Mesendoderm (in vitro differentiated cells): Measurements from ENCODE around the gene KCNG4.

Experiments used
- DNase-seq: peaks from one replicate; pipeline ENCODE4 v3.0.0; 2013
- H2AK5ac ChIP-seq: 2 replicates; pipeline ENCODE4 v1.6.1; 2013; ENCODE audit warnings: low read length, inconsistent platforms
- H2BK120ac ChIP-seq: 2 replicates; pipeline ENCODE4 v1.6.1; 2013; ENCODE audit warnings: low read depth, mild to moderate bottlenecking, low read length, moderate library complexity, mixed read lengths
- H2BK15ac ChIP-seq: replicated peaks from 2 replicates; pipeline ENCODE4 v1.6.1; 2013; ENCODE audit warnings: low read depth, mild to moderate bottlenecking, moderate library complexity
- H2BK5ac ChIP-seq: 2 replicates; pipeline ENCODE4 v1.6.1; 2013; ENCODE audit warnings: low read length, inconsistent platforms
- H3K18ac ChIP-seq: 2 replicates; pipeline ENCODE4 v1.6.1; 2013; ENCODE audit warnings: mild to moderate bottlenecking, low read length, mixed read lengths
- H3K23ac ChIP-seq: one replicate; pipeline ENCODE4 v1.6.1; 2013; ENCODE audit warnings: low read length
- H3K27ac ChIP-seq: 2 replicates; pipeline ENCODE4 v1.5.1; 2013; ENCODE audit warnings: low read depth, mild to moderate bottlenecking, inconsistent platforms, low read length, moderate library complexity
- H3K27me3 ChIP-seq: 2 replicates; pipeline ENCODE4 v1.6.1; 2013; ENCODE audit warnings: low read length, control low read depth, mild to moderate bottlenecking, inconsistent platforms; ENCODE audit not compliant: insufficient read depth, poor library complexity
- H3K36me3 ChIP-seq: 2 replicates; pipeline ENCODE4 v1.6.1; 2013; ENCODE audit warnings: low read length, inconsistent platforms; ENCODE audit not compliant: control insufficient read depth, insufficient read depth
- H3K4ac ChIP-seq: one replicate; pipeline ENCODE4 v1.6.1; 2013; ENCODE audit warnings: low read depth, mild to moderate bottlenecking, low read length, moderate library complexity
- H3K4me1 ChIP-seq: 2 replicates; pipeline ENCODE4 v1.6.1; 2013; ENCODE audit warnings: low read depth, low read length, inconsistent platforms; ENCODE audit not compliant: control insufficient read depth
- H3K4me2 ChIP-seq: 2 replicates; pipeline ENCODE4 v1.6.1; 2013; ENCODE audit warnings: low read length
- H3K4me3 ChIP-seq: 2 replicates; pipeline ENCODE4 v1.5.1; 2013; ENCODE audit warnings: mild to moderate bottlenecking, low read length
- H3K56ac ChIP-seq: one replicate; pipeline ENCODE4 v1.6.1; 2013; ENCODE audit warnings: low read length
- H3K79me1 ChIP-seq: 2 replicates; pipeline ENCODE4 v1.6.1; 2013; ENCODE audit warnings: low read length, inconsistent platforms
- H3K79me2 ChIP-seq: 2 replicates; pipeline ENCODE4 v1.6.1; 2013; ENCODE audit warnings: mild to moderate bottlenecking, low read length; ENCODE audit not compliant: control insufficient read depth, insufficient read depth
- H3K9ac ChIP-seq: 2 replicates; pipeline ENCODE4 v1.6.1; 2013; ENCODE audit warnings: low read length, inconsistent platforms
- H4K5ac ChIP-seq: one replicate; pipeline ENCODE4 v1.6.1; 2013; ENCODE audit warnings: low read length
- H4K8ac ChIP-seq: one replicate; pipeline ENCODE4 v1.6.1; 2013; ENCODE audit warnings: low read depth, mild to moderate bottlenecking, control low read depth, low read length, moderate library complexity
- WGBS: extraction: QIAGEN DNeasy Blood & Tissue Kit; methylation state at CpG from one replicate; pipeline ENCODE4 v1.1.7; 2013; ENCODE audit warnings: low lambda C conversion rate, missing lambda C conversion rate; ENCODE audit not compliant: insufficient coverage; ENCODE audit errors: extremely low coverage; 5-methylcytosine and 5-hydroxymethylcytosine counted together

The KCNG4 gene

DNA sequence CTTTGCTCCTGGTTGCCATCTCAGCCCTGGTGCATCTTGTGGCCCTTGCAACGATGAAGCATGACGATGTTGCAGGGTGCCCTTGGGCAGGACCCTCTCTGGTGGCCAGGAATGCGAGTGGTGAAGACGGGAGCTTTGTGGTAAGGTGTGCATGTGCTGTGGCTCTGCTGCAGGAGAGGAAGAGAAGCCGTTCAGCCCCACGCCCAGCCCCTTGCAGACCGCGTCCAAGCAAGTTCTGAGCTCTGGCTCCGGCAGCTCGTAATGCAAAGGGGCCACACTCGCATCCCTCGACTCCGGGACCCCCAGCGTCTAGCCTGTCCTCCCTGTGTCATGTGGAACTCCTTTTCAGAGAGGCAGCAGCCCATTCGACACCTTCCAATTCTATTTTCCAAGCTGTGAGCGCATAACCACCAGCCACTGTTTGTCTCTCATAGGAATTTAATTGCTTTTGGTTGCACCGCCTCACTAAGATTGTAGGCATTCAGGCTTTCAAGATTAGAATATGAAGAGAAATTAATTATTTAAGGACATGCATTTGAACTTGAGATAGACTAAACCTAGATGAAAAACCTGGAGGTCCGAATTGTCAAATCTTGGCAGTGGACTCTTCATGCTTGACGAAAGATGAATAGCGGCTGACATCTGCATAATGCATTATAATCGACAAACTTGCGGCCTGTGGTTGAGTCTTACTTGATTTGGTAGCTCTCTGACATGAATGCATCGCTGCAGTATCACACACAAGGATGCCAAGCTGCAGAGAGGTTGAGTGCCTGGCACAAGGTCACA lies 21.1 kb upstream of the KCNG4 start:
- no peaks in the 10 kb centered on the region for H3K36me3 ChIP-seq
- H3K27me3 ChIP-seq: no peaks in the 10 kb centered on the region
- no peaks in the 10 kb centered on the region for H3K79me2 ChIP-seq
- no peak overlapping the region for H3K9ac ChIP-seq
- H3K18ac ChIP-seq: no peak overlapping the region
- H2AK5ac ChIP-seq: no peak overlapping the region
- no peaks in the 10 kb centered on the region for H3K79me1 ChIP-seq
- H3K27ac ChIP-seq: no peak overlapping the region
- no peak overlapping the region for H3K4me3 ChIP-seq
- H3K4ac ChIP-seq: no peak overlapping the region
- no CpG with 5 or more reads among the region's 23 CpGs for WGBS
- H4K8ac ChIP-seq: no peak overlapping the region
- H2BK5ac ChIP-seq: no peak overlapping the region
- H2BK120ac ChIP-seq: no peak overlapping the region
- no peak for DNase-seq
- no peak overlapping the region for H2BK15ac ChIP-seq
- no peaks in the 10 kb centered on the region for H3K4me1 ChIP-seq
- H4K5ac ChIP-seq: no peak overlapping the region
- no peak overlapping the region for H3K56ac ChIP-seq
- H3K4me2 ChIP-seq: no peak overlapping the region
- no peak overlapping the region for H3K23ac ChIP-seq

DNA sequence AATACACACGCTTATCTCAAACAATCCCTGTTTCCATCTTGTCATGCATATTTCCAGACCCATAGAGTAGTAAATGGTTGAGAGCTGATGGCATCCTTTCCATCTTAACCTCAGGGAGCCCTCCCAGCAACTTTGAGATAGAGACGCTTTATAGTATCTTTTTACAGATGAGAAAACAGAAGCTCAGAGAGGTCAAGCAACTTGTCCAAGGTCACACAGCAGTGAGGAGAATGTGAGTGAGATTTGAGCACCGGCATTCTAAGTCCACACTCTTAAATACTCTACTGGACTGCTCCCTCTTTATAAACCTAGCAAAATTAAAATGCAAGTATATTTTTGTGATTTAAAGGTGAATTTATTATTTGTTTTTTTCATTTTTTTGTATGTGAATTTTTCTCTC lies 19.9 kb upstream of the KCNG4 start:
- no peak overlapping the region for H3K4ac ChIP-seq
- no peak overlapping the region for H2BK120ac ChIP-seq
- H3K56ac ChIP-seq: no peak overlapping the region
- no peak overlapping the region for H3K4me2 ChIP-seq
- H3K27me3 ChIP-seq: no peaks in the 10 kb centered on the region
- no peak overlapping the region for H2BK15ac ChIP-seq
- no peak overlapping the region for H3K9ac ChIP-seq
- no peak overlapping the region for H4K5ac ChIP-seq
- H3K18ac ChIP-seq: no peak overlapping the region
- no peak overlapping the region for H4K8ac ChIP-seq
- no peaks in the 10 kb centered on the region for H3K79me1 ChIP-seq
- no peak overlapping the region for H2AK5ac ChIP-seq
- H3K4me3 ChIP-seq: no peak overlapping the region
- H2BK5ac ChIP-seq: no peak overlapping the region
- no peak for DNase-seq
- no peak overlapping the region for H3K23ac ChIP-seq
- no peak overlapping the region for H3K27ac ChIP-seq
- H3K79me2 ChIP-seq: no peaks in the 10 kb centered on the region
- no peaks in the 10 kb centered on the region for H3K36me3 ChIP-seq
- H3K4me1 ChIP-seq: no peaks in the 10 kb centered on the region
- WGBS: no CpG with 5 or more reads among the region's 3 CpGs

DNA sequence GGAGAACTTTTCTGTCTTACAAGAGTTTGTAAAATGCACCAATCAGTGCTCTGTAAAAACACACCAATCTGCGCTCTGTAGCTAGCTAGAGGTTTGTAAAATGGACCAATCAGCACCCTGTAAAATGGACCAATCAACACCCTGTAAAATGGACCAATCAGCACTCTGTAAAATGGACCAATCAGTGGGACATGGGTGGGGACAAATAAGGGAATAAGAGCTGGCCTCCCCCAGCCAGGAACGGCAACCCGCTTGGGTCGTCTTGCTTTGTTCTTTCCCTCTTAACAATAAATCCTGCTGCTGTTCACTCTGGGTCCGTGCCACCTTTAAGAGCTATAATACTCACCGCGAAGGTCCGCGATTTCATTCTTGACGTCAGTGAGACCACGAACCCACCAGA lies 18.5 kb upstream of the KCNG4 start:
- Histone ChIP-seq H4K5ac (no peak overlapping the region), H2BK15ac (no peak overlapping the region), H3K4me2 (no peak overlapping the region), H3K23ac (no peak overlapping the region), H3K4me3 (no peak overlapping the region), H3K4me1 (no peaks in the 10 kb centered on the region), H3K4ac (no peak overlapping the region), H3K56ac (no peak overlapping the region), H4K8ac (no peak overlapping the region), H3K36me3 (no peaks in the 10 kb centered on the region), H3K27me3 (no peaks in the 10 kb centered on the region), H3K79me1 (no peaks in the 10 kb centered on the region), H3K27ac (no peak overlapping the region), H2BK120ac (no peak overlapping the region), H2BK5ac (no peak overlapping the region), H2AK5ac (no peak overlapping the region), H3K18ac (no peak overlapping the region), H3K9ac (no peak overlapping the region), H3K79me2 (no peaks in the 10 kb centered on the region)
- WGBS: no CpG with 5 or more reads among the region's 11 CpGs
- no peak for DNase-seq

DNA sequence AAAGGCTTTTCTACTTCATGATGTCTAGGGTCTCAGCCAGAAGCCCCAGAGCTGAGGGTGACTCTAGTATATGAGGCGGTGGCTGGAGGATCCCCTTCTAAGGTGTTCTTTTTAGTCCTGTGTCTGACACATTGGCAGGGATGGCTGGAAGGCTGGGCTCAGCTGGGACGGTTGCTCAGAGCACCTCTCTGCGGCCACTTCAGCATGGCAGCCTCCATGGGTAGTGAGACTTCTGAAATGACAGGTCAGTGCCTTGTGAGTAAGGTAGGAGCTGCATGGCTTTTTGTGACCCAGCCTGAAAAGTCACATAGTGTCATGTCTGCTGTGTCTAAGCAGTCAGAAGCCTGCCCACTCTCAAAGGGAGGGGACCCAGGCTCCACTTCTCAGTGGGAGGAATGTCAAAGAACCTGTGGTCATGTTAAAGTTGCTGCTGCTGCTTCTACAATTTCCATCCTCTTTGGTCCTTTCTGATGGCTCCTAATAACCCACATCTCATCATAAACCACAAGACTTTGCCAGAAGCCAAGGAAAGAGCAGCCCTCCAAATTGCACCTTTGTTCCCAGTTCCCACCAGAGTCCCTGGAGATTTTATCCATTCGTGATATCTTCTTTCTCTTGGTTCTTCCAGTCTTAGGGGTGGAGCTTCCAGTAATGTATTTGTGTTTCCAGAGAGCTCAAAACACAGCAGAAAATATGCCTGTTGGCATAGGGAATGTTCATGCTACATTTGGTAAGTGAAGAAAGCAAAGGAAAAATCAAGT lies 15.4 kb upstream of the KCNG4 start:
- H2AK5ac ChIP-seq: no peak overlapping the region
- H3K56ac ChIP-seq: no peak overlapping the region
- WGBS: no CpG with 5 or more reads among the region's 4 CpGs
- H2BK120ac ChIP-seq: no peak overlapping the region
- no peak overlapping the region for H3K4ac ChIP-seq
- H3K9ac ChIP-seq: no peak overlapping the region
- DNase-seq: no peak
- H3K4me2 ChIP-seq: no peak overlapping the region
- H3K27ac ChIP-seq: no peak overlapping the region
- no peaks in the 10 kb centered on the region for H3K4me1 ChIP-seq
- no peaks in the 10 kb centered on the region for H3K36me3 ChIP-seq
- no peak overlapping the region for H4K5ac ChIP-seq
- H3K23ac ChIP-seq: no peak overlapping the region
- H3K79me1 ChIP-seq: no peaks in the 10 kb centered on the region
- no peak overlapping the region for H4K8ac ChIP-seq
- H3K27me3 ChIP-seq: no peaks in the 10 kb centered on the region
- no peak overlapping the region for H2BK5ac ChIP-seq
- no peak overlapping the region for H3K18ac ChIP-seq
- H2BK15ac ChIP-seq: no peak overlapping the region
- H3K4me3 ChIP-seq: no peak overlapping the region
- H3K79me2 ChIP-seq: no peaks in the 10 kb centered on the region

DNA sequence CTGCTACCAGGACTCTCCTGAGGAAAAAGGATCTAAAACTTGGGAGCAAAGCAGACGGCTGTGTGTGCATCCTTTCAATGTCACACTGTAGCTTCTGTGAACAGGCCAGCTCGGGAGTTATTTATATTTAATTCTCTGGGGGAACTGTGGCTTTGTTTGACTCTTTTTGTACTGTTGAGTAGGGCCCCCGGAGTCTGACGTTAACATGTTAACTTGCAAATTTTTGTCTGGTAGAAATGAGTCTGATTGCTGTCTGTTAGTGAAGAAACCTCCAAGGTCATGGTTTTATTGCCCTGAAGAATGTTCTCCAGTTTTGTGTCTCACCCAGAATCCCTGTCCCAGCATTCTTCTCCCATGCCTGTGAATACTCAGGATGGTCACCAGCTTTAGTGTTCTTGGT lies 14.2 kb upstream of the KCNG4 start:
- no peak overlapping the region for H3K4ac ChIP-seq
- WGBS: no CpG with 5 or more reads among the region's 4 CpGs
- H3K4me2 ChIP-seq: no peak overlapping the region
- H2BK120ac ChIP-seq: no peak overlapping the region
- H3K27ac ChIP-seq: no peak overlapping the region
- H3K79me2 ChIP-seq: no peaks in the 10 kb centered on the region
- H3K4me1 ChIP-seq: no peaks in the 10 kb centered on the region
- no peak overlapping the region for H3K9ac ChIP-seq
- H3K36me3 ChIP-seq: no peaks in the 10 kb centered on the region
- H2BK15ac ChIP-seq: no peak overlapping the region
- H4K5ac ChIP-seq: no peak overlapping the region
- no peaks in the 10 kb centered on the region for H3K79me1 ChIP-seq
- no peak overlapping the region for H3K18ac ChIP-seq
- no peaks in the 10 kb centered on the region for H3K27me3 ChIP-seq
- H2AK5ac ChIP-seq: no peak overlapping the region
- DNase-seq: no peak
- no peak overlapping the region for H2BK5ac ChIP-seq
- no peak overlapping the region for H3K56ac ChIP-seq
- no peak overlapping the region for H4K8ac ChIP-seq
- no peak overlapping the region for H3K4me3 ChIP-seq
- no peak overlapping the region for H3K23ac ChIP-seq
